NCI-H2196 treated with DMSO at 0.1 percent for 48 hours (cell line): ENCODE measurements around the gene LILRB3.
"Not testable (repeated sequence)": the region's sequence is repeated elsewhere in the genome, so short reads cannot be mapped to it uniquely, and the experiment has no call there.

Experiments
- DNase-seq: peaks from one replicate; lab custom pipeline; 2025; ENCODE audit not compliant: unreplicated experiment; lab: John Stamatoyannopoulos, UW

The LILRB3 gene

DNA sequence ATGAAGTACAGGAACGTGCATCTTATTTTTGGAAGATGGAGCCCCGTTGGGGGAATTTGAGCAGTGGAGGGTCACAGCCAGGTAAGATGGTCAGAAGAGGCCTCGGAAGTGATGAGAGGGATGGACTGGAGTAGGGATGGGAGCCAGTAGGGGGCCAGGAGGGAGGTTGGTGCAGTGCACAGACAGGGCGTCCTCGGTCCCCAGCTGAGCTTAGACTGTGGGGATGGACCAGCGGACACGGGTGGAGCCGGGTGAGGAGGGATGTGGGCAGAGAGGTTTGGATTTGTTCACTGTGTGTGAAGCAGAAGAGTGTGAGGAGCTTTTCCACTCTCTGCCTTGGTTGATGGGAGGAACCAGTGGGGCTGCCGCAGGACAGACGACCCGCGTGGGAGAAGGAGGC lies 11.6 kb downstream of the LILRB3 start:
- DNase-seq = no peak

- peak; percentile 88 for DNase-seq
Measured at GRCh38 chr19:54209811-54210494, 12.9 kb downstream of the LILRB3 start.

- no peak for DNase-seq
Measured at GRCh38 chr19:54209058-54209810, 13.6 kb downstream of the LILRB3 start.

GRCh38 chr19:54208784-54209057 lies 14.1 kb downstream of the LILRB3 start:
- no peak for DNase-seq

- DNase-seq = no peak
Measured at GRCh38 chr19:54207983-54208783, 14.6 kb downstream of the LILRB3 start.

GRCh38 chr19:54207676-54207982 lies 15.2 kb downstream of the LILRB3 start:
- no peak for DNase-seq

DNA sequence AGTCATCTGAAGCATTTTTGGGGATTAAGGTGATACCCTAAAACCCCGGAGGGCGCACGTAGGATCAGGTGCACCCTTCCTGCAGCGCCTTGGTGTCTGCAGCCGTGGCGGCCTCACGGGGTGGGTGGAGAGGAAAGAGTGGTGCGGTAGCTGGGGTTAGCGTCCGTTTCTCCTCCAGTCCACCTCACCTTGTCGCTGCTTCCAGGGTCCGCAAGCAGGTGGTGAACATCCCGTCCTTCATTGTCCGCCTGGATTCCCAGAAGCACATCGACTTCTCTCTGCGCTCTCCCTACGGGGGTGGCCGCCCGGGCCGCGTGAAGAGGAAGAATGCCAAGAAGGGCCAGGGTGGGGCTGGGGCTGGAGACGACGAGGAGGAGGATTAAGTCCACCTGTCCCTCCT lies 15.6 kb downstream of the LILRB3 start:
- DNase-seq = not testable (repeated sequence)

- DNase-seq = no peak
Measured at GRCh38 chr19:54206831-54207177, 16.0 kb downstream of the LILRB3 start.

GRCh38 chr19:54206030-54206830 lies 16.6 kb downstream of the LILRB3 start:
- no peak for DNase-seq

- no peak for DNase-seq
Measured at GRCh38 chr19:54204767-54205468, 17.9 kb downstream of the LILRB3 start.

DNA sequence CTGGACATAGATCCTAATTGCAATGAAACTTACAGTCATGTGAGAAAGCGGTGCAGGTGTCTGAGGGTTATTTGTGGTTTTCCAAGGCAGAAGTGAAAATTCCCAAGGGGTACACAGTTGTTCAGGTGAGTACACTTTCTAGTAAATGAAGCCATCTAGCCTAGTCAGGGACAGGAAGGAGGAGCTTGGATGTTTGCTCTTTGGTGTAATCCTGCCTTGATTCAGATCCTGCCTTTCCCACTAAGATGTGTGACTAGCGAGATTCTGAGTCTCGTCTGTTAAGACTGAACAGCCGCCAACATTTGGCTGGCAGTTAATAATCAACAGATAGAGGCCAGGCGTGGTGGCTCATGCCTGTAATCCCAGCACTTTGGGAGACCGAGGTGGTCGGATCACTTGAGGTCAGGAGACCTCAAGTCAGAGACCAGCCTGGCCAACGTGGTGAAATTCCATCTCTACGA lies 19.6 kb downstream of the LILRB3 start:
- DNase-seq = no peak

GRCh38 chr19:54201980-54202379 lies 20.8 kb downstream of the LILRB3 start:
- DNase-seq = no peak

DNA sequence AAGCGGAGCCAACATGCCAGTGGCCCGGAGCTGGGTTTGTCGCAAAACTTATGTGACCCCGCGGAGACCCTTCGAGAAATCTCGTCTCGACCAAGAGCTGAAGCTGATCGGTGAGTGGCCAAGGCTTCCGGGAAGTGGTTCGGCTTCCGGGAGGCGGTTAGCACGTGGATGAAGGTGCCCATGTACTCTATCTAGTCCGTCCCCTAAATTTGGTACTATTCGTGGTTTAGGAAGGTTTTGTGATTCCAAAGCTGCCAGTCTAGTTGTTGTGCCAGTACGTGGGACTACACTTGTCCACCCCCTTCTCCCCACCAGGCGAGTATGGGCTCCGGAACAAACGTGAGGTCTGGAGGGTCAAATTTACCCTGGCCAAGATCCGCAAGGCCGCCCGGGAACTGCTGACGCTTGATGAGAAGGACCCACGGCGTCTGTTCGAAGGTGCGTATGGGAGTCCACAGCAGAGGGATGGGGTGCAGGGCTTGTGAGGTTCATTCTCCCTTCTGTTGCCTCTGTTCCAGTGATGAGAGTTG lies 21.6 kb downstream of the LILRB3 start:
- DNase-seq = no peak

DNA sequence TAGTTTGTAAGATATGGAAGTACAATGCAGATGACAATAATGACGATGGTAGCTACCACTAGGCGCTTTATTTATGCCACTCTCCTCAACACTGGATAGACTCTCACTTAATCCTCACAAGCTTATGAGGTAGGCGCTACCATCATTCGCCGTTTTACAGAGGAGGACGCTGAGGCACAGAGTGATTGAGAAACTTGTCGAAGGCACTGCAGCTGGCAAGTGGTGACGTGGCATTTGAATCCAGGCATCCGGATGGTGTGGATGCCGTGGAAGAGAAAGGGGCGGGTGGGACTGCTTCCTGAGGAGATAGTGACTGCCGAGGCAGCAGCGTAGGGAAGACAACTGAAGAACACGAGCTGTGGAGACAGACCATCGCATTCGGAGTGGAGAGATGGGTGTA lies 23.4 kb downstream of the LILRB3 start:
- no peak for DNase-seq

DNA sequence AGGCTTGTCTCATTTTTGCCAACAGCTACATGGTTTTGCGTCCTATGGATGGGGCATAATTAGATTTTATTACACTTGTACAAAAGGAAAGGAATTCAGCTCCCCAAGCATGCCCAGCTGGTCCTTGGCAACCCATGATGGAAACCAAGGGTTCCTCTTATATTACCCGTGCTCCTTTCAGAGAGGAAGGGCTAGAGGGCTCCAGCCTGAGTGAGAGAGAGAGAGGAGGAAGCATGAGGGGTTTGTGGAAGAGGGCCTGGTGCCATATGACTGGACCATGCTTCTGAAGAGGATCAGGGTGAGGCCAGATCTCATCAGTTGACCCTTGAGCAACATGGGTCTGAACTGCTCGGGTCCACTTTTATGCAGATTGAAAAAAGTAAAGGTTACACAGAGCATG lies 25.7 kb downstream of the LILRB3 start:
- no peak for DNase-seq

DNA sequence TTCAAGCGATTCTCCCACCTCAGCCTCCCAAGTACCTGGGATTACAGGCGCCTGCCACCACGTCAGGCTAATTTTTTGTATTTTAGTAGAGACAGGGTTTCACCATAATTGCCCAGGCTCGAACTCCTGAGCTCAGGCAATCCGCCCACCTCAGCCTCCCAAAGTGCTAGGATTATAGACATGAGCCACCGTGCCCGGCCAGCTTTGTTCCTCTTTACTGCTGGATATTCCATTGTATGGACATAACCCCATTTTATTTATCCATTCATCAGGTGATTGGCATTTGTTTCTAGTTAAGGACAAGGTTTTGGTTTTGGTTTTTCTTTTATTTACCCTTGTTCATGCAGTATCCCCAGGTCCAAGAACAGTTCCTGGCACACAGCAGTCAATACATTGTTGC lies 26.3 kb downstream of the LILRB3 start:
- DNase-seq = no peak

DNA sequence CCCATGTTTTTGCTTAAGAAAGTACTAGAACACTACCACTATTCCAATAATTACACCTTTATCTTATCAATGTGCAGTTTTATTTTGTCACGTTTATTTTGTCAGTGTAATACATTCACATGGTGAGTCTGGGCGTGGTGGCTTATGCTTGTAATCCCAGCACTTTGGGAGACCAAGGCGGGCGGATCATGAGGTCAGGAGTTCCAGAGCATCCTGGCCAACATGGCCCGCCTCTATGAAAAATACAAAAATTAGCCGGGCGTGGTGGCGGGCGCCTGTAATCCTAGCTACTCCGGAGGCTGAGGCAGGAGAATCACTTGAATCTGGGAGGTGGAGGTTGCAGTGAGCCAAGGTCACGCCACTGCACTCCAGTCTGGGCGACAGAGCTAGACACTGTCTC lies 28.3 kb downstream of the LILRB3 start:
- DNase-seq = not testable (repeated sequence)

DNA sequence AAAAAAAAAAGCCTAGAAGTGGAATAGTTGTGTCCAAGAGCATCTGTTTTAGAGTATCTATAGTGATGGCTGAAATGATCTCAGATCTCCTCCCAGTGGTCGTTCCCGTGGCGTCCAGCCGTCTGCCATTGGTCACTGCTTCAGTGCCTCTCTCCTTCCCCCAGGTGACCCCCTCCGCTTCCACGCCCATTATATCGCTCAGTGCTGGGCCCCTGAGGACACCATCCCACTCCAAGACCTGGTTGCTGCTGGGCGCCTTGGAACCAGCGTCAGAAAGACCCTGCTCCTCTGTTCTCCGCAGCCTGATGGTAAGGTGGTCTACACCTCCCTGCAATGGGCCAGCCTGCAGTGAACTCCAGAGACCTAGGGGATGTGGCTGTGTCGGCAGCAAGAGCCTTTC lies 29.8 kb downstream of the LILRB3 start:
- DNase-seq = no peak

GRCh38 chr19:54191811-54192453 lies 30.9 kb downstream of the LILRB3 start:
- DNase-seq = no peak
